Smooth muscle cell (in vitro differentiated cells): Measurements from ENCODE around the gene KLHL14. TPM values are rescaled to one million over a fixed set of nuclear protein-coding genes. Genes with fewer than 3 reads are reported as not detected.

Experiments
- DNase-seq: peaks from one replicate; lab custom pipeline; 2025; ENCODE audit not compliant: unreplicated experiment; lab: John Stamatoyannopoulos, UW
- H2AFZ ChIP-seq: fragments of 200-600 bp; sonication (generic); 2 replicates; pipeline ENCODE4 v1.6.0; 2016; ENCODE audit warnings: antibody characterized with exemption, low read depth, mild to moderate bottlenecking
- H3F3A ChIP-seq: fragments of 200-600 bp; sonication (generic); 2 replicates; pipeline ENCODE4 v1.6.0; 2017; ENCODE audit warnings: antibody characterized with exemption, low read depth
- H3K27ac ChIP-seq: fragments of 200-600 bp; sonication (generic); 2 replicates; pipeline ENCODE4 v1.5.1; 2016; ENCODE audit warnings: low read depth, mild to moderate bottlenecking
- H3K27me3 ChIP-seq: fragments of 200-600 bp; sonication (generic); 2 replicates; pipeline ENCODE4 v1.6.1; 2016; ENCODE audit warnings: low read depth, mild to moderate bottlenecking
- H3K36me3 ChIP-seq: fragments of 200-600 bp; sonication (generic); 2 replicates; pipeline ENCODE4 v1.5.1; 2016; ENCODE audit warnings: low read depth
- H3K4me1 ChIP-seq: fragments of 200-600 bp; sonication (generic); 2 replicates; pipeline ENCODE4 v1.5.1; 2016; ENCODE audit warnings: low read depth
- H3K4me2 ChIP-seq: fragments of 200-600 bp; sonication (generic); 2 replicates; pipeline ENCODE4 v1.6.0; 2016; ENCODE audit warnings: mild to moderate bottlenecking
- H3K4me3 ChIP-seq: fragments of 200-600 bp; sonication (generic); 2 replicates; pipeline ENCODE4 v1.5.1; 2016; ENCODE audit warnings: mild to moderate bottlenecking
- H3K79me2 ChIP-seq: fragments of 200-600 bp; sonication (generic); 2 replicates; pipeline ENCODE4 v1.6.0; 2016; ENCODE audit warnings: low read depth, mild to moderate bottlenecking
- H3K9ac ChIP-seq: fragments of 200-600 bp; sonication (generic); 2 replicates; pipeline ENCODE4 v1.6.0; 2016; ENCODE audit warnings: low read depth
- H3K9me3 ChIP-seq: fragments of 200-600 bp; sonication (generic); replicated peaks from 2 replicates; pipeline ENCODE4 v1.5.1; 2016; ENCODE audit warnings: low read depth
- H4K20me1 ChIP-seq: fragments of 200-600 bp; sonication (generic); 2 replicates; pipeline ENCODE4 v1.6.0; 2016; ENCODE audit warnings: low read depth
- WGBS: methylation state at CpG from one replicate; pipeline ENCODE4 v1.1.7; 2016; ENCODE audit warnings: low lambda C conversion rate; 5-methylcytosine and 5-hydroxymethylcytosine counted together
- polyA plus RNA-seq: library from polyadenylated mRNA; unstranded; fragments of >200 nt; fragmentation: Nextera tagmentation; extraction: Ambion mirVana; gene quantifications from 2 replicates; pipeline ENCODE4 v1.2.1, GENCODE V29; 2016
- total RNA-seq: library from RNA; depleted of rRNA; stranded (reverse); fragments of >200 nt; gene quantifications from 2 replicates; pipeline ENCODE4 v1.2.3, GENCODE V29; 2014
- TF ChIP-seq, protein P1 (sequence below): fragments of 200-600 bp; sonication (generic); IDR thresholded peaks from 2 replicates; pipeline ENCODE4 v1.5.1; 2017; ENCODE audit warnings: borderline replicate concordance, mild to moderate bottlenecking, antibody characterized with exemption; ENCODE audit not compliant: insufficient read depth, poor library complexity, severe bottlenecking

The KLHL14 gene
- total and polyA plus RNA-seq, 2 experiments from 2014 or later = not detected

DNA sequence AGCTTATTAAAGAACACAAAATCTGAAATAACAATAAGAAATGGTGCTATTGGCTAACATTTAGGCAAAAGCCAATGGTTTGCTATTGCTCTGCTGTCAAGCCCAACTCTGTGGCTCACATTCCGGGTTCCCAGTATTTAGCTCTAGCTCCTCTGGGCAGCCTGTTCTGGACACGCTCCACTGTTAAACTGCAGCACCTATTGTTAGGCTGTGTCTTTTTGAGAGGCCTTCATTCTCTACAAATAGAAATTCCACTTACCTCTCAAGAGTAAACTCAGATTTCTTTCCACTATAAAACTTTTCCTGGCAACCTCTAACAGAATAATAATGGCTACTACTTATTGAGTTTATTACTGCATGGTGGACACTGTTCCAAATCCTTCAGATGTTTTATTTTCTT, 3.7 kb upstream of the KLHL14 start:
- H3K4me1 ChIP-seq = peaks cover 7% of the 10 kb centered on the region
- no peaks in the 10 kb centered on the region for H3K36me3 ChIP-seq
- DNase-seq = no peak
- H3K79me2 ChIP-seq = no peaks in the 10 kb centered on the region
- no peak overlapping the region for H3K27ac ChIP-seq
- H3K4me2 ChIP-seq = no peak overlapping the region
- H2AFZ ChIP-seq = no peak overlapping the region
- no peak overlapping the region for H3K9ac ChIP-seq
- peaks cover 81% of the 10 kb centered on the region for H3K27me3 ChIP-seq
- H3K9me3 ChIP-seq = no peaks in the 10 kb centered on the region
- H3F3A ChIP-seq = no peaks in the 10 kb centered on the region
- no peak overlapping the region for H3K4me3 ChIP-seq
- no peaks in the 10 kb centered on the region for H4K20me1 ChIP-seq
- TF ChIP-seq, protein P1, sequence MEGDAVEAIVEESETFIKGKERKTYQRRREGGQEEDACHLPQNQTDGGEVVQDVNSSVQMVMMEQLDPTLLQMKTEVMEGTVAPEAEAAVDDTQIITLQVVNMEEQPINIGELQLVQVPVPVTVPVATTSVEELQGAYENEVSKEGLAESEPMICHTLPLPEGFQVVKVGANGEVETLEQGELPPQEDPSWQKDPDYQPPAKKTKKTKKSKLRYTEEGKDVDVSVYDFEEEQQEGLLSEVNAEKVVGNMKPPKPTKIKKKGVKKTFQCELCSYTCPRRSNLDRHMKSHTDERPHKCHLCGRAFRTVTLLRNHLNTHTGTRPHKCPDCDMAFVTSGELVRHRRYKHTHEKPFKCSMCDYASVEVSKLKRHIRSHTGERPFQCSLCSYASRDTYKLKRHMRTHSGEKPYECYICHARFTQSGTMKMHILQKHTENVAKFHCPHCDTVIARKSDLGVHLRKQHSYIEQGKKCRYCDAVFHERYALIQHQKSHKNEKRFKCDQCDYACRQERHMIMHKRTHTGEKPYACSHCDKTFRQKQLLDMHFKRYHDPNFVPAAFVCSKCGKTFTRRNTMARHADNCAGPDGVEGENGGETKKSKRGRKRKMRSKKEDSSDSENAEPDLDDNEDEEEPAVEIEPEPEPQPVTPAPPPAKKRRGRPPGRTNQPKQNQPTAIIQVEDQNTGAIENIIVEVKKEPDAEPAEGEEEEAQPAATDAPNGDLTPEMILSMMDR = no peak
- 65% methylated on average over 2 of the region's 2 CpGs for WGBS

DNA sequence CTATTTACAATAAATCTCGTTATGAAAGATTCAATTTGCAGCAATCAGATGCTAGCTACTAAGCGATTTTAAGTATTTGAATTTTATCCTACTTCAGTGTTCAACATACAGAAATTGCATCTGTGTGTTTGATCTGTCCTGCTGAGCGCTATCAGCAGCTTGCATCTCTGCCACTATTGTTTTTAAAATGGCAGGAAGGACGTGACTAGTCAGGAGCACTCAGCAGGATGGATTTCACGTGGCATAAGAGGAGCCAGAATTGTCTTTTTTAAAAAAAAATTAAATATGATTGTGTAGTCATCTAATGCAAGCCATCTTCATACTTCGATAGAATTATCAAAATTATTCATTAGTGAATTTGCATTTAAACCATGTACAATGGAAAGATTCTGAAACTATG, 2.8 kb upstream of the KLHL14 start:
- Histone ChIP-seq H3K9me3 (no peaks in the 10 kb centered on the region), H3F3A (no peaks in the 10 kb centered on the region), H3K79me2 (no peaks in the 10 kb centered on the region), H3K9ac (no peak overlapping the region), H3K4me3 (no peak overlapping the region), H3K27me3 (peaks cover 82% of the 10 kb centered on the region), H4K20me1 (no peaks in the 10 kb centered on the region), H3K4me1 (peaks cover 11% of the 10 kb centered on the region), H3K36me3 (no peaks in the 10 kb centered on the region), H2AFZ (no peak overlapping the region), H3K4me2 (no peak overlapping the region), H3K27ac (no peak overlapping the region)
- WGBS = 72% methylated on average over 6 of the region's 6 CpGs
- TF ChIP-seq, protein P1 = no peak
- no peak for DNase-seq

DNA sequence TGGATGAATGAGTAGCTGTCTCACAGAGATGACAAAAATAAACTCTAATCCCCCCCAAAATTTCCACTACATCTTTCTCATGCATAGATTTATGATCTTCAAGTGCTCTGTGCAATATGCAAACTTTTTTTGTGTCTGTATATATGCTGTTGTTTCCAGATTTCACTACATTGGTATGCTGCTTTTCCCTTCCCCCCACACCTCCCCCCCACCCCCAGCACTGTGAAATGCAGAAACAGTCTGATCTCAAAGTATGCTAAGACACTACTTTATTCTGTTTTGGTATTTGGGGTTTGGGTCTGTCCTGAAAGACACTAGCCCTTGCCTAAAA, 524 bp upstream of the KLHL14 start:
- H3K27me3 ChIP-seq = peaks cover 82% of the 10 kb centered on the region
- no peaks in the 10 kb centered on the region for H3K9me3 ChIP-seq
- no peaks in the 10 kb centered on the region for H3K79me2 ChIP-seq
- DNase-seq = no peak
- H3K4me2 ChIP-seq = no peak overlapping the region
- H3F3A ChIP-seq = no peaks in the 10 kb centered on the region
- H4K20me1 ChIP-seq = no peaks in the 10 kb centered on the region
- no peak overlapping the region for H3K9ac ChIP-seq
- H3K4me1 ChIP-seq = peaks cover 11% of the 10 kb centered on the region
- no peaks in the 10 kb centered on the region for H3K36me3 ChIP-seq
- H3K4me3 ChIP-seq = no peak overlapping the region
- H2AFZ ChIP-seq = no peak overlapping the region
- TF ChIP-seq, protein P1 = no peak
- H3K27ac ChIP-seq = no peak overlapping the region

DNA sequence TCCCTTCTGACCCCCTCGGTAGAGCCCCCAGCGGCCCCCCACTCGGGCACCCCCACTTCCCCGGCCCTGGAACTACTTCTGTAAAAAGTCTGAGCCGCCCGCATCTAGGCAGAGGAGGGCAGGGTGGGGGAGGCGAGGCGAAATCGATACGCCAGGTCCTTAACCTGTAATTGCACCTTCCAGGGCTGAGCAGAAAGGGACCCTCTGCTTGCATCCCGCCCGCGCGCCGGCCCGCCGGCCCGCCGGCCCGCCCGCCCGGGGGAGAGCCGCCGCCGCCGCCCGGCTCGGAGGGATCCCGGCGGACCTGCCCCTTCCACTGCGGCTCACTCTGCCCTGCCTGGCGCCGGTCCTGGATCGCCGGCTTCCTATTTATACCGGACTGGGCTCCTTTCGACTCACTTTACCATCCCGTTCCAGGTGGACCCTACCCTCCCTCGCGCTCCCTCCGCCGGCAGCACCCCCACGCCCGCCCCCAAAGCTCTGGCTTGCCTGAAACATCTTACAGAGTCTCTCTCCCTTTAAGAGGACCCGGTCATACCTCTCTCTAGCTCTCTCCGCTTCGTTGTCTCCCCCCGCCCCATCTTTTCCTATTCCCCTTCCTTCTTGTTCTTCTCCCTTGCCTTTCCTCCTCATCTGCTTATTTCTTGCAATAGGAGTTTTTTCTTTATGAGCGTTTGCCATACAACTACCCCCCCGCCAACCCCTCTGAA, 797 bp downstream of the KLHL14 start:
- no peak overlapping the region for H2AFZ ChIP-seq
- H3K9me3 ChIP-seq = no peaks in the 10 kb centered on the region
- H3K4me2 ChIP-seq = peak overlapping the region; percentile 88
- H3K4me1 ChIP-seq = peaks cover 11% of the 10 kb centered on the region
- WGBS = 0% methylated on average over 15 of the region's 50 CpGs
- TF ChIP-seq, protein P1 = no peak
- no peak overlapping the region for H3K9ac ChIP-seq
- no peak overlapping the region for H3K27ac ChIP-seq
- H3K36me3 ChIP-seq = no peaks in the 10 kb centered on the region
- H3F3A ChIP-seq = no peaks in the 10 kb centered on the region
- no peaks in the 10 kb centered on the region for H3K79me2 ChIP-seq
- H4K20me1 ChIP-seq = no peaks in the 10 kb centered on the region
- peak overlapping the region; percentile 46 for H3K4me3 ChIP-seq
- DNase-seq = no peak
- H3K27me3 ChIP-seq = peaks cover 87% of the 10 kb centered on the region
